ENCODE data around the gene METTL8.
"Not testable (repeated sequence)": the region's sequence is repeated elsewhere in the genome, so short reads cannot be mapped to it uniquely, and the experiment has no call there.

The METTL8 gene

GRCh38 chr2:171422710-171423495, 10.9 kb downstream of the METTL8 start:
- FAIRE-seq = not testable (repeated sequence)

GRCh38 chr2:171420728-171421563, 12.8 kb downstream of the METTL8 start:
- FAIRE-seq = no peak

- no peak for FAIRE-seq
Observed at GRCh38 chr2:171419333-171419732, 14.5 kb downstream of the METTL8 start.

- FAIRE-seq = peak; percentile 56
Observed at GRCh38 chr2:171416009-171416926, 17.5 kb downstream of the METTL8 start.

- FAIRE-seq = not testable (repeated sequence)
Observed at GRCh38 chr2:171414645-171415044, 19.1 kb downstream of the METTL8 start.

- no peak for FAIRE-seq
Observed at GRCh38 chr2:171412571-171413175, 21.1 kb downstream of the METTL8 start.

- FAIRE-seq = no peak
Observed at GRCh38 chr2:171411791-171412483, 21.9 kb downstream of the METTL8 start.

GRCh38 chr2:171411214-171411613, 22.6 kb downstream of the METTL8 start:
- FAIRE-seq = no peak

GRCh38 chr2:171410624-171411023, 23.2 kb downstream of the METTL8 start:
- peak; percentile 3 for FAIRE-seq

- FAIRE-seq = no peak
Observed at GRCh38 chr2:171410101-171410500, 23.7 kb downstream of the METTL8 start.

- FAIRE-seq = no peak
Observed at GRCh38 chr2:171409436-171409971, 24.3 kb downstream of the METTL8 start.

- no peak for FAIRE-seq
Observed at GRCh38 chr2:171407676-171408044, 26.1 kb downstream of the METTL8 start.

GRCh38 chr2:171407030-171407675, 26.6 kb downstream of the METTL8 start:
- no peak for FAIRE-seq

GRCh38 chr2:171406044-171406443, 27.7 kb downstream of the METTL8 start:
- FAIRE-seq = no peak

- FAIRE-seq = no peak
Observed at GRCh38 chr2:171405546-171405945, 28.2 kb downstream of the METTL8 start.

- no peak for FAIRE-seq
Observed at GRCh38 chr2:171404719-171405118, 29.1 kb downstream of the METTL8 start.

GRCh38 chr2:171404261-171404660, 29.5 kb downstream of the METTL8 start:
- no peak for FAIRE-seq

- no peak for FAIRE-seq
Observed at GRCh38 chr2:171402906-171403580, 30.7 kb downstream of the METTL8 start.

- no peak for FAIRE-seq
Observed at GRCh38 chr2:171401947-171402346, 31.8 kb downstream of the METTL8 start.

GRCh38 chr2:171400395-171400794, 33.4 kb downstream of the METTL8 start:
- no peak for FAIRE-seq
